Nephron (organoid): ENCODE data around the gene OR4D5.

Source experiments
- H3K27ac Mint-ChIP-seq, 3 experiments: 2 replicates each; pipeline ENCODE4 v1.8.0; 2020; ENCODE audit warnings: mixed read lengths in 3 of 3, mild to moderate bottlenecking in 2 of 3, moderate library complexity in 1 of 3
- H3K27me3 Mint-ChIP-seq: 2 replicates; pipeline ENCODE4 v1.8.0; 2021; ENCODE audit warnings: low read depth, mild to moderate bottlenecking, moderate library complexity, mixed read lengths
- H3K36me3 Mint-ChIP-seq: 2 replicates; pipeline ENCODE4 v1.8.0; 2020; ENCODE audit warnings: low read depth, mixed read lengths
- H3K4me1 Mint-ChIP-seq: 2 replicates; pipeline ENCODE4 v1.8.0; 2020; ENCODE audit warnings: mixed read lengths
- H3K4me3 Mint-ChIP-seq, 3 experiments: 2 replicates each; pipeline ENCODE4 v1.8.0; 2020; ENCODE audit warnings: mild to moderate bottlenecking in 3 of 3, mixed read lengths in 3 of 3, moderate library complexity in 2 of 3
- H3K9me3 Mint-ChIP-seq: 2 replicates; pipeline ENCODE4 v1.8.0; 2020; ENCODE audit warnings: mixed read lengths
- CTCF ChIP-seq, 3 experiments: fragments of 200-600 bp; sonication (generic); IDR thresholded peaks; one replicate each; pipeline ENCODE4 v1.5.0; 2021; ENCODE audit warnings: antibody characterized with exemption in 3 of 3; ENCODE audit not compliant: unreplicated experiment in 3 of 3

OR4D5 gene

DNA sequence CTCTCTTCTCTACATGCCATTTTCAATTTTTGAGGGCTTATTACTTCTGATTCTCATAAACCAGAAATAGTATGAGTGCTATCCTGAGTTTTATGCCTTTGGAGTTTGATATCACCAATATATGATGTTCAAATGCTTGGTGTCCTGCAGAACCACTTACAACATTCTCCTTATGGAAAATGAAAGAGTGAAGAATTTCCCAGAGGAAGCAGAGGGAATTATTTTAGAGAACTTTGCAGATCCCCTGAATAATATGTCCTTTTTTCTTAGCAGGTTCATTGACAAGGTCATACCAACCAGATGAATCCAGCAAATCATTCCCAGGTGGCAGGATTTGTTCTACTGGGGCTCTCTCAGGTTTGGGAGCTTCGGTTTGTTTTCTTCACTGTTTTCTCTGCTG is at the start of gene OR4D5:
Gene OR4D5, plus strand, starts transcription at position 301 of the 400 bp plus-strand sequence. Its CDS starts 0 bp downstream, at position 301.
- TF ChIP-seq CTCF (IDR thresholded peaks at IDR 0.05; ENCODE audit: unreplicated experiment in 3 of 3): no peak
- H3K36me3 Mint-ChIP-seq: no peaks in the 10 kb centered on the region
- H3K9me3 Mint-ChIP-seq: no peaks in the 10 kb centered on the region
- no peak within 1 kb of the TSS for H3K4me3 Mint-ChIP-seq
- H3K27ac Mint-ChIP-seq: no peak within 1 kb of the TSS
- no peaks in the 10 kb centered on the region for H3K4me1 Mint-ChIP-seq
- no peaks in the 10 kb centered on the region for H3K27me3 Mint-ChIP-seq

- no peaks in the 10 kb centered on the region for H3K36me3 Mint-ChIP-seq
- TF ChIP-seq CTCF (IDR thresholded peaks at IDR 0.05; ENCODE audit: unreplicated experiment in 3 of 3): no peak
These were observed 47.4 kb upstream of the OR4D5 start for GRCh38 chr11:123892031-123892430.

GRCh38 chr11:123899792-123900191 is 39.6 kb upstream of the OR4D5 start:
- Mint-ChIP-seq H3K27me3 (no peaks in the 10 kb centered on the region), H3K27ac (no peak overlapping the region), H3K36me3 (no peaks in the 10 kb centered on the region), H3K4me3 (no peak overlapping the region), H3K4me1 (no peaks in the 10 kb centered on the region), H3K9me3 (no peaks in the 10 kb centered on the region)
- TF ChIP-seq CTCF (IDR thresholded peaks at IDR 0.05; ENCODE audit: unreplicated experiment in 3 of 3): no peak

More at GRCh38 chr11:123892031-123892430, 47.4 kb upstream of the OR4D5 start:
- H3K9me3 Mint-ChIP-seq: no peaks in the 10 kb centered on the region
- no peak overlapping the region for H3K4me3 Mint-ChIP-seq
- H3K27ac Mint-ChIP-seq: no peak overlapping the region
- H3K27me3 Mint-ChIP-seq: no peaks in the 10 kb centered on the region
- H3K4me1 Mint-ChIP-seq: no peaks in the 10 kb centered on the region

- no peaks in the 10 kb centered on the region for H3K36me3 Mint-ChIP-seq
- H3K4me1 Mint-ChIP-seq: no peaks in the 10 kb centered on the region
- H3K27ac Mint-ChIP-seq: no peak within 1 kb of the TSS
- no peak for TF ChIP-seq CTCF (IDR thresholded peaks at IDR 0.05; ENCODE audit: unreplicated experiment in 3 of 3)
- no peak within 1 kb of the TSS for H3K4me3 Mint-ChIP-seq
- no peaks in the 10 kb centered on the region for H3K9me3 Mint-ChIP-seq
- H3K27me3 Mint-ChIP-seq: no peaks in the 10 kb centered on the region
These were observed 37.5 kb upstream of the OR4D5 start, which contains the start of gene OR8D4 for GRCh38 chr11:123901867-123902266. OR8D4 (plus strand) TSS chr11:123902167; CDS start chr11:123906432, 4,265 bp downstream.

- H3K27me3 Mint-ChIP-seq: no peaks in the 10 kb centered on the region
- no peak overlapping the region for H3K4me3 Mint-ChIP-seq
- no peak overlapping the region for H3K27ac Mint-ChIP-seq
- peaks cover 5% of the 10 kb centered on the region for H3K4me1 Mint-ChIP-seq
- no peak for TF ChIP-seq CTCF (IDR thresholded peaks at IDR 0.05; ENCODE audit: unreplicated experiment in 3 of 3)
- H3K36me3 Mint-ChIP-seq: no peaks in the 10 kb centered on the region
- no peaks in the 10 kb centered on the region for H3K9me3 Mint-ChIP-seq
These were observed 35.5 kb upstream of the OR4D5 start for GRCh38 chr11:123903932-123904331.

DNA sequence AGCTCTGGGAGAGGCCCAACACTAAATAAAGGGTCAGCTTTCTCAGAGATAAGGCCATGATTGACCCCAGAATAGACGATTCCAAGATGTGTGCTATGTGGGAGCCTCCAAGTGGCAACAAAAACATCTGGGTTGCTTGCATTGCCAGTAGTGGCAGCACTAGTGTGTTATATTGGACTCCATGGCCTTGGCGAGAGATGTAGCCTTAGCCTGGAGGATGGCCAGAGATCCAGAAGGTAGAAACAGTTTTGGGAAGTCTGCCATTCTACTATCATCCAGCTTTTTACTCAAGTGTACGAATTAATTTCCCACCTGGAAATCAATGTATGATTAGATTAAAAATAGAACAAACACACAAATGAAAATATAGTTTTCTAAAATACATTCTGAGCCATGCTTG is 34.5 kb upstream of the OR4D5 start:
- no peak for TF ChIP-seq CTCF (IDR thresholded peaks at IDR 0.05; ENCODE audit: unreplicated experiment in 3 of 3)
- no peaks in the 10 kb centered on the region for H3K9me3 Mint-ChIP-seq

More for the DNA sequence above, 34.5 kb upstream of the OR4D5 start:
- H3K36me3 Mint-ChIP-seq: no peaks in the 10 kb centered on the region
- H3K27me3 Mint-ChIP-seq: no peaks in the 10 kb centered on the region
- H3K4me1 Mint-ChIP-seq: peaks cover 5% of the 10 kb centered on the region
- no peak overlapping the region for H3K27ac Mint-ChIP-seq
- no peak overlapping the region for H3K4me3 Mint-ChIP-seq
